SK-N-SH (cell line): Measurements from ENCODE around the gene ACAP2. TPM values are rescaled to one million over a fixed set of nuclear protein-coding genes. Genes with fewer than 3 reads are reported as not detected.

Source experiments
- CTCF ChIA-PET: fragments of 300-600, 350-600 bp; formaldehyde crosslinking; extraction: SDS; loops from one replicate; lab custom pipeline; 2021; lab: Yijun Ruan, JAX
- POLR2A ChIA-PET: fragments of 350-600 bp; sonication (Branson Sonifier 250); formaldehyde crosslinking; extraction: SDS; loops from one replicate; lab custom pipeline; 2020; ENCODE audit warnings: antibody characterized with exemption, inconsistent platforms; lab: Yijun Ruan, JAX
- DNase-seq: peaks from one replicate; pipeline ENCODE4 v3.0.0; 2012
- H2AFZ ChIP-seq: fragments of 200-600 bp; sonication (generic); 2 replicates; pipeline ENCODE4 v1.8.1; 2016; ENCODE audit warnings: antibody characterized with exemption, mild to moderate bottlenecking, low read depth
- H3F3A ChIP-seq: fragments of 200-600 bp; sonication (generic); replicated peaks from 2 replicates; pipeline ENCODE3; 2016; ENCODE audit warnings: antibody characterized with exemption, mild to moderate bottlenecking; ENCODE audit not compliant: insufficient read depth
- H3K27ac ChIP-seq, 2 experiments: fragments of 200-500 bp in 1 of 2; fragments of 200-600 bp in 1 of 2; sonication (Bioruptor generic) in 1 of 2; sonication (generic), shearing (Covaris generic) in 1 of 2; 2 replicates each; pipeline versions ENCODE4 v1.5.1 to v1.6.1; 2014 to 2016; ENCODE audit warnings: low read depth in 2 of 2, inconsistent platforms in 1 of 2, low read length in 1 of 2, mild to moderate bottlenecking in 1 of 2, mixed read lengths in 1 of 2
- H3K27me3 ChIP-seq: fragments of 200-600 bp; sonication (generic), shearing (Covaris generic); 2 replicates; pipeline ENCODE4 v1.6.1; 2016; ENCODE audit warnings: mixed run types; ENCODE audit not compliant: insufficient read depth
- H3K36me3 ChIP-seq, 2 experiments: fragments of 200-500 bp in 1 of 2; fragments of 200-600 bp in 1 of 2; sonication (Bioruptor generic) in 1 of 2; sonication (generic) in 1 of 2; replicated peaks in 1 of 2; 2 replicates each; pipeline versions ENCODE3 to v1.5.1; 2014 to 2016; ENCODE audit warnings: low read length in 1 of 2, mild to moderate bottlenecking in 1 of 2; ENCODE audit not compliant: insufficient read depth in 2 of 2, control insufficient read depth in 1 of 2
- H3K4me1 ChIP-seq, 2 experiments: fragments of 200-500 bp in 1 of 2; fragments of 200-600 bp in 1 of 2; sonication (Bioruptor generic) in 1 of 2; sonication (generic), shearing (Covaris generic) in 1 of 2; 2 replicates each; pipeline versions ENCODE4 v1.5.1 to v1.6.1; 2014 to 2016; ENCODE audit warnings: low read depth in 1 of 2, low read length in 1 of 2, mixed run types in 1 of 2; ENCODE audit not compliant: insufficient read depth in 2 of 2, control insufficient read depth in 1 of 2
- H3K4me2 ChIP-seq: fragments of 200-600 bp; sonication (generic), shearing (Covaris generic); 2 replicates; pipeline ENCODE4 v1.6.1; 2017; ENCODE audit warnings: mixed run types
- H3K4me3 ChIP-seq, 2 experiments: fragments of 200-500 bp in 1 of 2; fragments of 200-600 bp in 1 of 2; sonication (Bioruptor generic) in 1 of 2; sonication (generic), shearing (Covaris generic) in 1 of 2; 2 replicates each; pipeline versions ENCODE4 v1.5.1 to v1.8.1; 2014 to 2016; ENCODE audit warnings: low read depth in 2 of 2, inconsistent platforms in 1 of 2, low read length in 1 of 2, mild to moderate bottlenecking in 1 of 2, mixed read lengths in 1 of 2, moderate library complexity in 1 of 2
- H3K79me2 ChIP-seq: fragments of 200-600 bp; sonication (generic); 2 replicates; pipeline ENCODE4 v1.8.1; 2017; ENCODE audit warnings: mild to moderate bottlenecking; ENCODE audit not compliant: insufficient read depth
- H3K9ac ChIP-seq: fragments of 200-600 bp; sonication (generic); 2 replicates; pipeline ENCODE4 v1.6.1; 2017; ENCODE audit warnings: mixed run types
- H3K9me2 ChIP-seq: fragments of 200-600 bp; sonication (generic); 2 replicates; pipeline ENCODE4 v1.6.1; 2017; ENCODE audit warnings: mixed run types
- H3K9me3 ChIP-seq: fragments of 200-600 bp; sonication (generic); 2 replicates; pipeline ENCODE4 v1.6.1; 2017; ENCODE audit warnings: mixed run types, mild to moderate bottlenecking, moderate library complexity
- H4K20me1 ChIP-seq: fragments of 200-600 bp; sonication (generic); 2 replicates; pipeline ENCODE4 v1.6.1; 2017; ENCODE audit warnings: mild to moderate bottlenecking, mixed run types; ENCODE audit not compliant: insufficient read depth
- CHD2 ChIP-seq: fragments of 150-350 bp; IDR thresholded peaks from 2 replicates; pipeline ENCODE4 v1.6.1; 2018; ENCODE audit warnings: low read length; ENCODE audit not compliant: partially characterized antibody
- MXI1 ChIP-seq: IDR thresholded peaks from 2 replicates; pipeline ENCODE4 v1.6.1; 2012; ENCODE audit warnings: mild to moderate bottlenecking, low read depth, low read length, improper control_type of control experiment
- NRF1 ChIP-seq: IDR thresholded peaks from 2 replicates; pipeline ENCODE4 v1.6.1; 2012; ENCODE audit warnings: low read depth, mild to moderate bottlenecking, low read length
- RAD21 ChIP-seq: IDR thresholded peaks from 2 replicates; pipeline ENCODE4 v1.6.1; 2012; ENCODE audit warnings: mild to moderate bottlenecking, low read length
- TCF12 ChIP-seq: IDR thresholded peaks from 2 replicates; pipeline ENCODE4 v1.4.0; 2012
- WGBS: methylation state at CpG from one replicate; pipeline ENCODE4 v1.1.6; 2017; ENCODE audit warnings: low lambda C conversion rate; 5-methylcytosine and 5-hydroxymethylcytosine counted together
- polyA plus RNA-seq, 3 experiments: library from polyadenylated mRNA; depleted of rRNA; stranded (reverse); fragments of >200 nt; gene quantifications; 2 replicates each; pipeline ENCODE4 v1.2.3, GENCODE V29; 2012
- TF ChIP-seq, protein P1 (sequence below): fragments of 200-600 bp; sonication (generic); IDR thresholded peaks from 2 replicates; pipeline ENCODE4 v1.6.1; 2017; ENCODE audit warnings: antibody characterized with exemption, mild to moderate bottlenecking, moderate library complexity

ACAP2 gene
- polyA plus RNA-seq, 1 of the 3 experiments (the other 2 are of a cell fraction), result 6.8 TPM

DNA sequence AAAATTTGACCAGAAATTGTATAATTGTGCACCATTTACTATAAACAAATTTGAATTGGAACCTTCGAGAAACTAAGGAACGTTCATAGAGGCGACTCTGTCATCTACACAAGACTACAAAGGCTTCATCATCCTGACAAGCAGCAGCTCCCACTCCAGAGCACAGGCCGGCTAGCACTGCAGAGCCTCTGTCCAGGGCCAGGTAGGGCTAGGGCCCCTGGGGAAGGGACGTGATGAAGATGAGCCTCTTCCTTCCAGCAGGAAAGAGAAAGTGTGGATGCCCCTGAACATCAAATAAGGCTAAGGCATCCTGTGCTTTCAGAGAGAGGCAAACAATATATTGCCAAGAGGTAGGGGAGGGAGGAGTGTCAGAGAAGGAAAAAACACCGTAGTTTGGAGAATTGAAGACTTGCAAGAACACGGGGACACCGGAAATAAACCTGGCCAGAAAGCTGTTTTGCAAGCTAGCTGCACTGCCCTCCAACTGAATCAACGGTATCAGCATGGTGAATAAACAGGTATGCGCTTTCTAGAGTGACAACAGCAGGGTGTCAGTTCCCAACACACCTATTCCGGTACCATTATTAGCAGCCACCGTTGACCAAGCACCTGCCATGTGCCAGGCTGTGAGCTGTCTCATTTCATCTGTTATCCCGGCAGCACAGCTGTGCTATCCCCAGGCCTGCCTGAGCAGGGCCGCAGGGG lies 184.2 kb downstream of the ACAP2 start:
- Histone ChIP-seq H2AFZ (no peak overlapping the region), H3K4me2 (peak overlapping the region; percentile 96), H3K9me2 (no peaks in the 10 kb centered on the region), H3K4me3 (no peak overlapping the region), H4K20me1 (no peaks in the 10 kb centered on the region; the same call in 1 of the 2 replicates), H3F3A (no peaks in the 10 kb centered on the region), H3K9ac (peak overlapping the region; percentile 90; the same call in 1 of the 2 replicates)
- TF ChIP-seq TCF12 (no peak), MXI1 (peak; percentile 36; the same call in 1 of the 2 replicates), CHD2 (peak; percentile 6)
- TF ChIP-seq, all 33 proteins: peak for 2
- DNase-seq, result no peak
- ChIA-PET POLR2A (interaction anchor here (0.9 to 1.2 kb wide), 3 partner anchors 9 to 586 kb away, joined by 3 to 4 read pairs (median 4); partner anchors contain the start of gene LSG1), CTCF (interaction anchor here (0.6 to 5.9 kb wide), 15 partner anchors 12 to 586 kb away, joined by 3 to 50 read pairs (median 4); partner anchors contain the start of gene LSG1)
- Histone ChIP-seq H3K36me3 (no peaks in the 10 kb centered on the region), H3K4me1 (peaks cover 18 to 68% of the 10 kb centered on the region in 2 experiments), H3K79me2 (peaks cover 49% of the 10 kb centered on the region), H3K9me3 (no peaks in the 10 kb centered on the region), H3K27ac (peak overlapping the region; percentile 83 to 97; a peak in 3 of 4 replicates), H3K27me3 (no peaks in the 10 kb centered on the region)
- WGBS, result 86% methylated on average over 14 of the region's 14 CpGs

DNA sequence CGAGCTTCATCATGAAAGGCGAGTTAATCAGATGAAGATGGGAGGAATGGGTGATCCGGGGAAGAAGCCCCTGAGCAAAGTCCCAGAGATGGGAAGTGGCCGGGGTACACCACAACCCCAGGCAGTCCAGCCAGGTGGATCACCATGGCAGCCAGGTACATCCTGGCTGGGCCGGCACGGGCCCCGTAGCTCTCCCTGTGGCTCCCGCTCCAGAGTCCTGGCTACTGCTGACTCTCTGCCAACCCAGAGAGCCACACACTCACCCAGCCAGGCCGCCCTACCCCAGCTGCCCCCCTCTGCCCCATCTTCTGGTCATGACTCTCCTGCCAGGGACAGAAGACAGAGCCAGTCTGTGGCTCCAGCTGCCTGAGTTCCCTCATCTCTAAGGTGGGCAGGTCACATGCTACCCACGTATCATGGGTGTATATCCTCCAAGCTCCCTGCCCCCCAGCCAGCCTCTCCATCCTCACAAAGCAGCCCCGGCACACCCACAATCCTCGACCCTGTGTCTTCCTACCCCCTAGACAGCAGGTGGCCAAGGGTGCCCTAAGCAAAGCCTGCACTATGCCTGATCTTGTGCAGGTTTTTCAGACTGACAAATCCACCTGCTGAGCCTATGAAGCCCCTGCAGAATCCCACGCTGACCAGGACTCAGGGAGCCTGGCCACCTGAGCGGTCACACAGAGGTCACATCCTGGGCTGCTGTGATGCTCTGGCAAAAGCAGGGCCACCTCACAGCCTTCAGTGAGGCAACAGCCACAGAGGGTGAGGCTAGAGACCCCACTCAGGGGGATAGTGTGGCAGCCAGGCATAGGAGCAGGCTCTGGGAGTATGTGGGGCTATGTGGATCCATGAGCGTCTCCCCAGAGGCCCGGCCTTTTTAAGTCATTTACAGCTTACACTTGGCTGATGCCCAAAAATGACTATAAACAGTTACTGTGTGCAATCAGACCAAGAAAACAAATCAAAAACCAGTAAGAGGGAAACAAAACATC lies 185.1 kb downstream of the ACAP2 start:
- peaks cover 57% of the 10 kb centered on the region for H3K79me2 ChIP-seq
- TF ChIP-seq NRF1, result no peak
- TF ChIP-seq, protein P1, sequence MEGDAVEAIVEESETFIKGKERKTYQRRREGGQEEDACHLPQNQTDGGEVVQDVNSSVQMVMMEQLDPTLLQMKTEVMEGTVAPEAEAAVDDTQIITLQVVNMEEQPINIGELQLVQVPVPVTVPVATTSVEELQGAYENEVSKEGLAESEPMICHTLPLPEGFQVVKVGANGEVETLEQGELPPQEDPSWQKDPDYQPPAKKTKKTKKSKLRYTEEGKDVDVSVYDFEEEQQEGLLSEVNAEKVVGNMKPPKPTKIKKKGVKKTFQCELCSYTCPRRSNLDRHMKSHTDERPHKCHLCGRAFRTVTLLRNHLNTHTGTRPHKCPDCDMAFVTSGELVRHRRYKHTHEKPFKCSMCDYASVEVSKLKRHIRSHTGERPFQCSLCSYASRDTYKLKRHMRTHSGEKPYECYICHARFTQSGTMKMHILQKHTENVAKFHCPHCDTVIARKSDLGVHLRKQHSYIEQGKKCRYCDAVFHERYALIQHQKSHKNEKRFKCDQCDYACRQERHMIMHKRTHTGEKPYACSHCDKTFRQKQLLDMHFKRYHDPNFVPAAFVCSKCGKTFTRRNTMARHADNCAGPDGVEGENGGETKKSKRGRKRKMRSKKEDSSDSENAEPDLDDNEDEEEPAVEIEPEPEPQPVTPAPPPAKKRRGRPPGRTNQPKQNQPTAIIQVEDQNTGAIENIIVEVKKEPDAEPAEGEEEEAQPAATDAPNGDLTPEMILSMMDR, result no peak
- TF ChIP-seq RAD21, result peak; percentile 8; the same call in 1 of the 2 replicates
- H3F3A ChIP-seq, result peaks cover 4% of the 10 kb centered on the region
- no peaks in the 10 kb centered on the region for H3K9me3 ChIP-seq
- WGBS, result 90% methylated on average over 8 of the region's 16 CpGs
- no peaks in the 10 kb centered on the region for H3K9me2 ChIP-seq
- H3K4me2 ChIP-seq, result no peak overlapping the region
- no peak overlapping the region for H3K4me3 ChIP-seq
- H3K27me3 ChIP-seq, result no peaks in the 10 kb centered on the region
- no peaks in the 10 kb centered on the region for H3K36me3 ChIP-seq
- peaks cover 26 to 75% of the 10 kb centered on the region in 2 experiments for H3K4me1 ChIP-seq
- peak overlapping the region in 1 of 2 experiments; percentile 97; a peak in 2 of 4 replicates for H3K27ac ChIP-seq
- no peak overlapping the region for H3K9ac ChIP-seq
- DNase-seq, result peak; percentile 56
- H4K20me1 ChIP-seq, result no peaks in the 10 kb centered on the region
- ChIA-PET POLR2A (no interaction called here), CTCF (interaction anchor here (0.6 to 5.9 kb wide), 16 partner anchors 13 to 586 kb away, joined by 3 to 50 read pairs (median 4); partner anchors contain the start of gene LSG1)
- H2AFZ ChIP-seq, result no peak overlapping the region
